Esophagus (tissue), 2 donors: ENCODE data around the gene ERN1. TPM values are rescaled to one million over a fixed set of nuclear protein-coding genes. Genes with fewer than 3 reads are reported as not detected.

ENCODE experiments used
- polyA plus RNA-seq, 2 donors: library from polyadenylated mRNA; stranded (reverse); fragments of 200-250 nt; gene quantifications; one replicate each; pipeline ENCODE4 v1.2.3, GENCODE V29; 2013
- donor health status: healthy with polysubstance abuse.
- donor health status: Bipolar disorder and iron deficiency.

Gene ERN1
- polyA plus RNA-seq, 2 donors = 4.5 TPM

Other genes starting within 250 kb of the ERN1 start
- not detected for gene GH2, start 248.2 kb downstream of the ERN1 start, polyA plus RNA-seq
- not detected for gene CSH1, start 233.6 kb downstream of the ERN1 start, polyA plus RNA-seq
- not detected for gene CSHL1, start 218.9 kb downstream of the ERN1 start, polyA plus RNA-seq
- gene GH1, start 211.3 kb downstream of the ERN1 start, polyA plus RNA-seq = not detected
- 1 to 10 TPM; 1.2 to 1.5 TPM for gene CD79B, start 197.8 kb downstream of the ERN1 start, polyA plus RNA-seq
- gene SCN4A, start 157.2 kb downstream of the ERN1 start, polyA plus RNA-seq = under 1 TPM; 0.01 to 0.08 TPM
- gene PRR29, start 131.8 kb downstream of the ERN1 start, polyA plus RNA-seq = under 1 TPM; 0.07 to 0.22 TPM
- 1 to 10 TPM; 4.2 to 8.9 TPM for gene ICAM2, start 109.5 kb downstream of the ERN1 start, polyA plus RNA-seq
- 10 to 100 TPM in 1 of 2 donors, 1 to 10 TPM in 1; 7.9 to 10.6 TPM for gene TEX2, start 133.1 kb upstream of the ERN1 start, polyA plus RNA-seq